GM21526 (cell line): Measurements from ENCODE around the gene GBE1.
"Not testable (repeated sequence)": the region's sequence is repeated elsewhere in the genome, so short reads cannot be mapped to it uniquely, and the experiment has no call there.

Experiments used
- ATAC-seq: cut with Tn5 transposase; IDR thresholded peaks from one replicate; pipeline ENCODE4 v1.9.1; 2021; ENCODE audit warnings: moderate library complexity; ENCODE audit not compliant: unreplicated experiment, low FRiP score

GBE1 gene

GRCh38 chr3:81758275-81758674 lies 3.2 kb downstream of the GBE1 start:
- no peak for ATAC-seq

- no peak for ATAC-seq
Measured at GRCh38 chr3:81753416-81754027, 7.9 kb downstream of the GBE1 start.

GRCh38 chr3:81752604-81753003 lies 8.8 kb downstream of the GBE1 start:
- no peak for ATAC-seq

- no peak for ATAC-seq
Measured at GRCh38 chr3:81749265-81749664, 12.2 kb downstream of the GBE1 start.

GRCh38 chr3:81747280-81747679 lies 14.2 kb downstream of the GBE1 start:
- not testable (repeated sequence) for ATAC-seq

- no peak for ATAC-seq
Measured at GRCh38 chr3:81744366-81744765, 17.1 kb downstream of the GBE1 start.

- no peak for ATAC-seq
Measured at GRCh38 chr3:81743096-81744025, 18.1 kb downstream of the GBE1 start.

- ATAC-seq = no peak
Measured at GRCh38 chr3:81742581-81742980, 18.9 kb downstream of the GBE1 start.

GRCh38 chr3:81741216-81741615 lies 20.2 kb downstream of the GBE1 start:
- ATAC-seq = no peak

GRCh38 chr3:81740731-81741130 lies 20.7 kb downstream of the GBE1 start:
- ATAC-seq = no peak

- ATAC-seq = no peak
Measured at GRCh38 chr3:81735334-81735733, 26.1 kb downstream of the GBE1 start.

- no peak for ATAC-seq
Measured at GRCh38 chr3:81734742-81735141, 26.7 kb downstream of the GBE1 start.

- ATAC-seq = no peak
Measured at GRCh38 chr3:81732642-81733041, 28.8 kb downstream of the GBE1 start.

- no peak for ATAC-seq
Measured at GRCh38 chr3:81728766-81729544, 32.5 kb downstream of the GBE1 start.

- no peak for ATAC-seq
Measured at GRCh38 chr3:81726735-81727134, 34.7 kb downstream of the GBE1 start.

- no peak for ATAC-seq
Measured at GRCh38 chr3:81726132-81726531, 35.3 kb downstream of the GBE1 start.

GRCh38 chr3:81723732-81724313 lies 37.6 kb downstream of the GBE1 start:
- no peak for ATAC-seq

GRCh38 chr3:81718311-81718710 lies 43.1 kb downstream of the GBE1 start:
- no peak for ATAC-seq

- ATAC-seq = no peak
Measured at GRCh38 chr3:81716870-81717509, 44.5 kb downstream of the GBE1 start.

- no peak for ATAC-seq
Measured at GRCh38 chr3:81713031-81713430, 48.4 kb downstream of the GBE1 start.
